OCI-LY7 (cell line): Measurements from ENCODE around the gene KRT73. TPM values are rescaled to one million over a fixed set of nuclear protein-coding genes. Genes with fewer than 3 reads are reported as not detected.

ENCODE experiments used
- BruUV-seq: library from RNA; stranded (reverse); fragments of 400-500 nt; replicated peaks from 2 replicates; lab custom pipeline; 2021; lab: Mats Ljungman, UMichigan
- CTCF ChIA-PET: fragments of 300-600 bp; sonication (Branson Sonifier 250); formaldehyde crosslinking; loops from one replicate; lab custom pipeline; 2022; ENCODE audit warnings: antibody characterized with exemption; ENCODE audit not compliant: unreplicated experiment; lab: Charles Lee
- POLR2A ChIA-PET: fragments of 300-600 bp; sonication (Branson Sonifier 250); formaldehyde crosslinking; loops from one replicate; lab custom pipeline; 2022; ENCODE audit warnings: antibody characterized with exemption; lab: Charles Lee
- DNase-seq: peaks from one replicate; pipeline ENCODE4 v3.0.0-alpha.2; 2015; ENCODE audit warnings: low spot score
- H2AFZ ChIP-seq: fragments of 200-600 bp; sonication (generic), shearing (Covaris generic); 2 replicates; pipeline ENCODE4 v1.6.1; 2014; ENCODE audit warnings: mild to moderate bottlenecking, antibody characterized with exemption, low read length, moderate library complexity
- H3K27ac ChIP-seq: fragments of 200-600 bp; sonication (generic); 2 replicates; pipeline ENCODE4 v1.5.1; 2014; ENCODE audit warnings: mixed run types, low read depth, mild to moderate bottlenecking, moderate library complexity, low read length, inconsistent platforms; ENCODE audit not compliant: poor library complexity, severe bottlenecking
- H3K36me3 ChIP-seq: fragments of 200-600 bp; sonication (generic); 2 replicates; pipeline ENCODE4 v1.6.1; 2014; ENCODE audit warnings: mild to moderate bottlenecking, antibody characterized with exemption, low read length, moderate library complexity, mixed read lengths; ENCODE audit not compliant: insufficient read depth
- H3K4me1 ChIP-seq: fragments of 200-600 bp; sonication (generic); 2 replicates; pipeline ENCODE4 v1.5.1; 2014; ENCODE audit warnings: mild to moderate bottlenecking, low read length; ENCODE audit not compliant: insufficient read depth, poor library complexity, severe bottlenecking
- H3K4me2 ChIP-seq: fragments of 200-600 bp; sonication (generic); 2 replicates; pipeline ENCODE4 v1.6.1; 2014; ENCODE audit warnings: mild to moderate bottlenecking, low read length
- H3K4me3 ChIP-seq: fragments of 200-600 bp; sonication (generic); 2 replicates; pipeline ENCODE4 v1.5.1; 2014; ENCODE audit warnings: mild to moderate bottlenecking, low read depth, low read length; ENCODE audit not compliant: poor library complexity, severe bottlenecking
- H3K79me2 ChIP-seq: fragments of 200-600 bp; sonication (generic); 2 replicates; pipeline ENCODE4 v1.6.1; 2016; ENCODE audit warnings: low read depth, mild to moderate bottlenecking, low read length, moderate library complexity, mixed read lengths; ENCODE audit not compliant: insufficient read depth
- H3K9me2 ChIP-seq: fragments of 200-600 bp; sonication (generic); 2 replicates; pipeline ENCODE4 v1.6.1; 2016; ENCODE audit warnings: mild to moderate bottlenecking, low read length, mixed read lengths; ENCODE audit not compliant: insufficient read depth
- H3K9me3 ChIP-seq: fragments of 200-600 bp; sonication (generic); 2 replicates; pipeline ENCODE4 v1.6.1; 2014; ENCODE audit warnings: mild to moderate bottlenecking, mixed run types, low read length, mixed read lengths
- H4K20me1 ChIP-seq: fragments of 200-600 bp; sonication (generic); 2 replicates; pipeline ENCODE4 v1.6.1; 2014; ENCODE audit warnings: mild to moderate bottlenecking, antibody characterized with exemption, low read length, moderate library complexity, mixed read lengths; ENCODE audit not compliant: insufficient read depth
- EZH2phosphoT487 ChIP-seq: fragments of 200-600 bp; sonication (generic); IDR thresholded peaks from 2 replicates; pipeline ENCODE4 v1.6.1; 2018; ENCODE audit warnings: low read depth, borderline replicate concordance, mild to moderate bottlenecking, mixed run types, antibody characterized with exemption, low read length, moderate library complexity, mixed read lengths
- intact Hi-C: fragments of 100-400 bp; cut with micrococcal nuclease; formaldehyde crosslinking; loops from one replicate; pipeline ENCODE4 v1.10.0; 2022; ENCODE audit not compliant: unreplicated experiment
- total RNA-seq, 2 experiments: library from RNA; depleted of rRNA in 1 of 2; stranded (reverse); fragments of >200 nt in 1 of 2; shearing (Covaris generic) in 1 of 2; gene quantifications; 2 replicates each; pipeline ENCODE4 v1.2.3, GENCODE V29; 2014 to 2022
- TF ChIP-seq, protein P1 (sequence below): fragments of 200-600 bp; sonication (generic); conservative IDR thresholded peaks from 2 replicates; pipeline ENCODE4 v1.5.1; 2014; ENCODE audit warnings: mild to moderate bottlenecking, antibody characterized with exemption, low read length, moderate library complexity, mixed read lengths

Gene KRT73
- total RNA-seq, 2 experiments from 2014 or later = not detected

DNA sequence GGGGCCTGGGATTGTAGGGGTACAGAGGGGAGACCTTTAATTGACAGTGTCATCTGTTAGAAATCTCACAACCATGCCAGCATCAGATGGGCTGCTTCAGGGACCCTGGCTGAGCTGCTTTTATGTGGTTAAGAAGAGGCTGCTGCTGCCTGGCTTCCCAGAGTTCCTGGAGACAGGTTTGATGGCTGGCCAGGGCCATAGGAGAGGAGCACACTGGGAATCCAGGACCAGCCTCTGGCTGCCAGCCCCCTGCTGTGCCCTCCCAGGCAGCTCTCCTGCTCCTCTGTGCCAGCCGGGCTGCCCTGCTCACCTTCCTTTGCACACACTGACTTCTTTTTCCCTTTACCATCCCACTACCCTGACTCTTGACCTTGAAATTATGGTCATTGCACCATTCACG, 507 bp upstream of the KRT73 start:
- H3K4me1 ChIP-seq = no peaks in the 10 kb centered on the region

DNA sequence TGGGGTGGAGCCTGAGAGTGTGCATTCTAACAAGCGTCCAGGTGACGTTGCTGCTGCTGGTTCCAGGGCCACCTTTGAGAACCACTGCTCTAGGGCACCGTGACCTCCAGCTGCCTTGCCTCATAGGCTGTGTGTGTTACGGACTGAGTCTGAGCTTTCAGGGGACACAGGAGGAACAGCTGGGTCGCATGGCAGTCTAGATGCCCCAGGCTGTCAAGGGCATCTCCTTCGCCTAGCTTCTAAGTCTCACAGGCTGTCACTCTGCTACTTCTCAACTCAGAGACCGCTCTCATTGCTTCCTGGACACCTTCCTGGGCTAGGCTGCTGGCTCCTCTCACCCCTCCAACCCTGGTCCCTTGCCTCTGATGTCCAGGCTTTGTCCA, 965 bp downstream of the KRT73 start:
- CTCF ChIA-PET = no interaction called here
- intact Hi-C loops = no loop called here
- Histone ChIP-seq H3K27ac (no peak overlapping the region), H3K9me2 (no peaks in the 10 kb centered on the region), H4K20me1 (no peaks in the 10 kb centered on the region; the same call in 1 of the 2 replicates), H3K4me3 (no peak overlapping the region), H3K4me1 (no peaks in the 10 kb centered on the region), H3K4me2 (no peak overlapping the region), H3K36me3 (no peaks in the 10 kb centered on the region), H2AFZ (no peak overlapping the region), H3K79me2 (no peaks in the 10 kb centered on the region), H3K9me3 (no peaks in the 10 kb centered on the region)
- POLR2A ChIA-PET = no interaction called here
- no peak for DNase-seq
- no peak for TF ChIP-seq EZH2phosphoT487
- TF ChIP-seq, protein P1, sequence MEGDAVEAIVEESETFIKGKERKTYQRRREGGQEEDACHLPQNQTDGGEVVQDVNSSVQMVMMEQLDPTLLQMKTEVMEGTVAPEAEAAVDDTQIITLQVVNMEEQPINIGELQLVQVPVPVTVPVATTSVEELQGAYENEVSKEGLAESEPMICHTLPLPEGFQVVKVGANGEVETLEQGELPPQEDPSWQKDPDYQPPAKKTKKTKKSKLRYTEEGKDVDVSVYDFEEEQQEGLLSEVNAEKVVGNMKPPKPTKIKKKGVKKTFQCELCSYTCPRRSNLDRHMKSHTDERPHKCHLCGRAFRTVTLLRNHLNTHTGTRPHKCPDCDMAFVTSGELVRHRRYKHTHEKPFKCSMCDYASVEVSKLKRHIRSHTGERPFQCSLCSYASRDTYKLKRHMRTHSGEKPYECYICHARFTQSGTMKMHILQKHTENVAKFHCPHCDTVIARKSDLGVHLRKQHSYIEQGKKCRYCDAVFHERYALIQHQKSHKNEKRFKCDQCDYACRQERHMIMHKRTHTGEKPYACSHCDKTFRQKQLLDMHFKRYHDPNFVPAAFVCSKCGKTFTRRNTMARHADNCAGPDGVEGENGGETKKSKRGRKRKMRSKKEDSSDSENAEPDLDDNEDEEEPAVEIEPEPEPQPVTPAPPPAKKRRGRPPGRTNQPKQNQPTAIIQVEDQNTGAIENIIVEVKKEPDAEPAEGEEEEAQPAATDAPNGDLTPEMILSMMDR = no peak
- BruUV-seq = no TSS peak

More for the DNA sequence above, 507 bp upstream of the KRT73 start:
- POLR2A ChIA-PET = no interaction called here
- no peak overlapping the region for H3K4me2 ChIP-seq
- H2AFZ ChIP-seq = no peak overlapping the region
- BruUV-seq = no TSS peak
- H3K79me2 ChIP-seq = no peaks in the 10 kb centered on the region
- CTCF ChIA-PET = no interaction called here
- no peak for DNase-seq
- H3K9me3 ChIP-seq = no peaks in the 10 kb centered on the region
- H4K20me1 ChIP-seq = no peaks in the 10 kb centered on the region; the same call in 1 of the 2 replicates
- intact Hi-C loops = no loop called here
- H3K9me2 ChIP-seq = no peaks in the 10 kb centered on the region
- H3K36me3 ChIP-seq = no peaks in the 10 kb centered on the region
- no peak for TF ChIP-seq EZH2phosphoT487
- TF ChIP-seq, protein P1 = no peak
- H3K4me3 ChIP-seq = no peak overlapping the region
- H3K27ac ChIP-seq = no peak overlapping the region

GRCh38 chr12:52616680-52617402, 1.5 kb downstream of the KRT73 start:
- H3K4me1 ChIP-seq = no peaks in the 10 kb centered on the region
- H3K9me2 ChIP-seq = no peaks in the 10 kb centered on the region
- H4K20me1 ChIP-seq = no peaks in the 10 kb centered on the region; the same call in 1 of the 2 replicates
- no peak overlapping the region for H2AFZ ChIP-seq
- no TSS peak for BruUV-seq
- H3K27ac ChIP-seq = no peak overlapping the region
- no peaks in the 10 kb centered on the region for H3K36me3 ChIP-seq
- no peak overlapping the region for H3K4me3 ChIP-seq
- H3K9me3 ChIP-seq = no peaks in the 10 kb centered on the region
- H3K4me2 ChIP-seq = no peak overlapping the region
- intact Hi-C loops = no loop called here
- POLR2A ChIA-PET = no interaction called here
- no peaks in the 10 kb centered on the region for H3K79me2 ChIP-seq
- CTCF ChIA-PET = no interaction called here
- DNase-seq = no peak
- TF ChIP-seq, protein P1 = no peak
- TF ChIP-seq EZH2phosphoT487 = no peak
